Testis (tissue), 2 donors: ENCODE measurements around the gene GSAP.

ENCODE experiments used
- CTCF ChIP-seq, 3 experiments: fragments of 450-650 bp in 2 of 3; fragments of 200-600 bp in 1 of 3; sonication (generic) in 1 of 3; IDR thresholded peaks; one replicate each; pipeline ENCODE4 v1.5.1; 2016 to 2019; ENCODE audit warnings: antibody characterized with exemption in 3 of 3, mild to moderate bottlenecking in 2 of 3, moderate library complexity in 1 of 3
- POLR2A ChIP-seq: fragments of 450-650 bp; IDR thresholded peaks from one replicate; pipeline ENCODE4 v1.6.1; 2017; ENCODE audit warnings: antibody characterized with exemption, mild to moderate bottlenecking, moderate library complexity

- no peak for TF ChIP-seq CTCF (IDR thresholded peaks at IDR 0.05)
- no peak for TF ChIP-seq POLR2A
Observed at GRCh38 chr7:77284616-77285015, 131.5 kb downstream of the GSAP start.
